ENCODE results near the gene B4GALNT1. TPM values are rescaled to one million over a fixed set of nuclear protein-coding genes. Genes with fewer than 3 reads are reported as not detected.

B4GALNT1 gene
- total RNA-seq, 1 experiment from 2014 or later = 0.40 TPM

GRCh38 chr12:57609781-57610553, 23.0 kb downstream of the B4GALNT1 start:
- ChIA-PET CTCF (no interaction called here), POLR2A (no interaction called here)
- no peak for DNase-seq (ENCODE audit: unreplicated experiment)
- no peaks in the 10 kb centered on the region for H3K4me1 Mint-ChIP-seq (ENCODE audit: insufficient read depth, unreplicated experiment)
- no peak overlapping the region for H3K27ac Mint-ChIP-seq (ENCODE audit: low read depth, unreplicated experiment)
- peak overlapping the region; percentile 38 for H3K4me3 Mint-ChIP-seq (ENCODE audit: unreplicated experiment)
- no TSS peak for BruUV-seq (replicated peaks)
- TF ChIP-seq, protein P1, sequence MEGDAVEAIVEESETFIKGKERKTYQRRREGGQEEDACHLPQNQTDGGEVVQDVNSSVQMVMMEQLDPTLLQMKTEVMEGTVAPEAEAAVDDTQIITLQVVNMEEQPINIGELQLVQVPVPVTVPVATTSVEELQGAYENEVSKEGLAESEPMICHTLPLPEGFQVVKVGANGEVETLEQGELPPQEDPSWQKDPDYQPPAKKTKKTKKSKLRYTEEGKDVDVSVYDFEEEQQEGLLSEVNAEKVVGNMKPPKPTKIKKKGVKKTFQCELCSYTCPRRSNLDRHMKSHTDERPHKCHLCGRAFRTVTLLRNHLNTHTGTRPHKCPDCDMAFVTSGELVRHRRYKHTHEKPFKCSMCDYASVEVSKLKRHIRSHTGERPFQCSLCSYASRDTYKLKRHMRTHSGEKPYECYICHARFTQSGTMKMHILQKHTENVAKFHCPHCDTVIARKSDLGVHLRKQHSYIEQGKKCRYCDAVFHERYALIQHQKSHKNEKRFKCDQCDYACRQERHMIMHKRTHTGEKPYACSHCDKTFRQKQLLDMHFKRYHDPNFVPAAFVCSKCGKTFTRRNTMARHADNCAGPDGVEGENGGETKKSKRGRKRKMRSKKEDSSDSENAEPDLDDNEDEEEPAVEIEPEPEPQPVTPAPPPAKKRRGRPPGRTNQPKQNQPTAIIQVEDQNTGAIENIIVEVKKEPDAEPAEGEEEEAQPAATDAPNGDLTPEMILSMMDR (IDR thresholded peaks at IDR 0.05; ENCODE audit: unreplicated experiment) = no peak
- no peaks in the 10 kb centered on the region for H3K9me3 Mint-ChIP-seq (ENCODE audit: unreplicated experiment)
- H3K36me3 Mint-ChIP-seq (ENCODE audit: insufficient read depth, unreplicated experiment) = no peaks in the 10 kb centered on the region
- peaks cover under 1% of the 10 kb centered on the region for H3K27me3 Mint-ChIP-seq (ENCODE audit: insufficient read depth, unreplicated experiment)
- intact Hi-C loops (cut with micrococcal nuclease) = no loop called here

DNA sequence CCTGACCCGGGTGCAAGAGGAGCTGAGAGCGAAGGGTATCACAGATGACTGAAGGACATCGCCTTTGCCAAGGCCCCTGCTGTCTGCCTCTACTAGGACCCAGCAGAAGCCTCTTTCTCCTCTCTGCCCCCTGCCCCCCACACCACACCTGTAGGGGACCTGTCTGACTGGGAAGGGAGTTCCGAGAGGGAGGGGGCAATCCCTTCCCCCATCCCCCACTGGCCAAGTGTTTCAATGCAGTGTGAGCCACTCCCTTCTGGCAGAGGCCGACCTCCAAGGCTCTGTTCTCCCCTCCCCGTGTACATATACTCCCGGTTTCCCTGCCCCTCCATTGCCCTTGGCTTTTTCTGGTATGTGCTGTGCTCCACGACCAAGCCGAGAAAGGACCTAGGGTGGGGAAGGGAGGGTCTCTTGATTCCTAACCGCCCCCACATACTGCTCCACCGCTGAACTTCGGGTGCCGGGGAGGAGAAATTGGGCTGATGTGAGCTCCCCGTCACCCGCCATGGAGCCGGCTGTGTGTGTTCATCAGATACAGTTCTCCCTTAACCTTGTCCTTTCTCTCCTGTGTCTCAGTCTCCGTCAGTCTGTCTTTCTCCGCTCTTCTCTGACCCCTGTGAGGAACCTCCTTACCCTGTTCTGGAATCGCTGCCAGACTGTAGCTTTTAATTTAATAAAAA, 23.8 kb downstream of the B4GALNT1 start:
- no peaks in the 10 kb centered on the region for H3K36me3 Mint-ChIP-seq (ENCODE audit: insufficient read depth, unreplicated experiment)
- H3K9me3 Mint-ChIP-seq (ENCODE audit: unreplicated experiment) = no peaks in the 10 kb centered on the region
- H3K27me3 Mint-ChIP-seq (ENCODE audit: insufficient read depth, unreplicated experiment) = no peaks in the 10 kb centered on the region
- H3K4me1 Mint-ChIP-seq (ENCODE audit: insufficient read depth, unreplicated experiment) = peaks cover 4% of the 10 kb centered on the region
- BruUV-seq (replicated peaks) = no TSS peak
- TF ChIP-seq, protein P1 (IDR thresholded peaks at IDR 0.05; ENCODE audit: unreplicated experiment) = no peak
- POLR2A ChIA-PET = no interaction called here
- CTCF ChIA-PET = interaction anchor here (2.7 to 4.5 kb wide), 2 partner anchors 11 to 26 kb away, joined by 10 to 30 read pairs; no protein-coding TSS in a partner anchor
- no peak overlapping the region for H3K27ac Mint-ChIP-seq (ENCODE audit: low read depth, unreplicated experiment)
- intact Hi-C loops (cut with micrococcal nuclease) = no loop called here
- no peak for DNase-seq (ENCODE audit: unreplicated experiment)
- no peak overlapping the region for H3K4me3 Mint-ChIP-seq (ENCODE audit: unreplicated experiment)

GRCh38 chr12:57607958-57608663, 24.9 kb downstream of the B4GALNT1 start:
- no TSS peak for BruUV-seq (replicated peaks)
- TF ChIP-seq, protein P1 (IDR thresholded peaks at IDR 0.05; ENCODE audit: unreplicated experiment) = no peak
- no peaks in the 10 kb centered on the region for H3K9me3 Mint-ChIP-seq (ENCODE audit: unreplicated experiment)
- H3K27me3 Mint-ChIP-seq (ENCODE audit: insufficient read depth, unreplicated experiment) = no peaks in the 10 kb centered on the region
- H3K36me3 Mint-ChIP-seq (ENCODE audit: insufficient read depth, unreplicated experiment) = peaks cover under 1% of the 10 kb centered on the region
- intact Hi-C loops (cut with micrococcal nuclease) = no loop called here
- CTCF ChIA-PET = interaction anchor here (0.6 to 4.5 kb wide), 4 partner anchors 12 to 128 kb away, joined by 3 to 30 read pairs (median 7); no protein-coding TSS in a partner anchor
- no peak overlapping the region for H3K4me3 Mint-ChIP-seq (ENCODE audit: unreplicated experiment)
- no peak for DNase-seq (ENCODE audit: unreplicated experiment)
- POLR2A ChIA-PET = no interaction called here
- no peak overlapping the region for H3K27ac Mint-ChIP-seq (ENCODE audit: low read depth, unreplicated experiment)
- peaks cover 13% of the 10 kb centered on the region for H3K4me1 Mint-ChIP-seq (ENCODE audit: insufficient read depth, unreplicated experiment)

- Mint-ChIP-seq H3K27me3 (ENCODE audit: insufficient read depth, unreplicated experiment) (no peaks in the 10 kb centered on the region), H3K4me3 (ENCODE audit: unreplicated experiment) (no peak overlapping the region), H3K27ac (ENCODE audit: low read depth, unreplicated experiment) (no peak overlapping the region), H3K4me1 (ENCODE audit: insufficient read depth, unreplicated experiment) (peaks cover 13% of the 10 kb centered on the region), H3K36me3 (ENCODE audit: insufficient read depth, unreplicated experiment) (peaks cover 6% of the 10 kb centered on the region), H3K9me3 (ENCODE audit: unreplicated experiment) (no peaks in the 10 kb centered on the region)
- POLR2A ChIA-PET = interaction anchor here (1.2 kb wide), 1 partner anchor 10 kb away, joined by 5 read pairs; no protein-coding TSS in a partner anchor
- CTCF ChIA-PET = interaction anchor here (0.7 to 4.5 kb wide), 3 partner anchors 14 to 23 kb away, joined by 9 to 30 read pairs (median 10); no protein-coding TSS in a partner anchor
- BruUV-seq (replicated peaks) = no TSS peak
- no peak for DNase-seq (ENCODE audit: unreplicated experiment)
- intact Hi-C loops (cut with micrococcal nuclease) = no loop called here
- TF ChIP-seq, protein P1 (IDR thresholded peaks at IDR 0.05; ENCODE audit: unreplicated experiment) = no peak
These were observed 26.2 kb downstream of the B4GALNT1 start for GRCh38 chr12:57606821-57607220.
